HepG2 (cell line): Measurements from ENCODE around the gene DYNC2I2. TPM values are rescaled to one million over a fixed set of nuclear protein-coding genes. Genes with fewer than 3 reads are reported as not detected.

ENCODE experiments used
- HNF4A ChIP-seq: sonication (generic); formaldehyde crosslinking; IDR thresholded peaks from 2 replicates; pipeline ENCODE4 v1.4.0; 2020; ENCODE audit warnings: missing genetic modification reagents
- HNF4G ChIP-seq, 2 experiments: sonication (generic) in 1 of 2; formaldehyde crosslinking in 1 of 2; IDR thresholded peaks; 2 replicates each; pipeline versions ENCODE4 v1.4.0 to v1.6.1; 2011 to 2020; ENCODE audit warnings: borderline replicate concordance in 2 of 2, low read depth in 2 of 2, mild to moderate bottlenecking in 2 of 2, low read length in 1 of 2, missing genetic modification reagents in 1 of 2, moderate library complexity in 1 of 2
- HNRNPLL ChIP-seq: fragments of 200-400 bp; formaldehyde crosslinking; IDR thresholded peaks from 2 replicates; pipeline ENCODE4 v1.6.1; 2017; ENCODE audit warnings: mild to moderate bottlenecking, low read depth, low read length; ENCODE audit not compliant: poor library complexity, severe bottlenecking
- KAT8 ChIP-seq: IDR thresholded peaks from 2 replicates; pipeline ENCODE4 v1.6.1; 2016; ENCODE audit warnings: missing genetic modification reagents, missing compliant biosample characterization
- PAWR ChIP-seq: sonication (generic); formaldehyde crosslinking; IDR thresholded peaks from 2 replicates; pipeline ENCODE4 v1.4.0; 2020; ENCODE audit warnings: missing genetic modification reagents, mild to moderate bottlenecking, borderline replicate concordance
- PAX8 ChIP-seq: sonication (generic); formaldehyde crosslinking; IDR thresholded peaks from 2 replicates; pipeline ENCODE4 v1.8.0; 2022; ENCODE audit warnings: mild to moderate bottlenecking, missing genetic modification reagents, borderline replicate concordance
- PITX1 ChIP-seq: sonication (generic); formaldehyde crosslinking; IDR thresholded peaks from 2 replicates; pipeline ENCODE4 v1.5.1; 2020; ENCODE audit warnings: mild to moderate bottlenecking, missing genetic modification reagents
- POLR2G ChIP-seq: fragments of 200-400 bp; formaldehyde crosslinking; IDR thresholded peaks from 2 replicates; pipeline ENCODE4 v1.6.1; 2018; ENCODE audit warnings: mild to moderate bottlenecking, low read depth, low read length, moderate library complexity
- PRPF4 ChIP-seq: fragments of 200-400 bp; formaldehyde crosslinking; IDR thresholded peaks from 2 replicates; pipeline ENCODE4 v1.6.1; 2016; ENCODE audit warnings: low read length, low read depth; ENCODE audit not compliant: poor library complexity, severe bottlenecking
- SNRNP70 ChIP-seq: fragments of 200-400 bp; formaldehyde crosslinking; IDR thresholded peaks from 2 replicates; pipeline ENCODE4 v1.6.1; 2017; ENCODE audit warnings: mild to moderate bottlenecking, low read depth, low read length, moderate library complexity
- ZNF431 ChIP-seq: sonication (generic); formaldehyde crosslinking; IDR thresholded peaks from 2 replicates; pipeline ENCODE4 v1.9.0; 2022; ENCODE audit warnings: missing genetic modification reagents, low read depth, mild to moderate bottlenecking, borderline replicate concordance
- ZNF7 ChIP-seq: IDR thresholded peaks from 2 replicates; pipeline ENCODE4 v1.6.1; 2016; ENCODE audit warnings: missing biosample characterization, missing genetic modification reagents
- ZSCAN31 ChIP-seq: sonication (generic); formaldehyde crosslinking; IDR thresholded peaks from 2 replicates; pipeline ENCODE4 v1.5.0; 2020; ENCODE audit warnings: low read depth, mild to moderate bottlenecking, missing genetic modification reagents
- polyA plus RNA-seq, 8 experiments: library from polyadenylated mRNA; depleted of rRNA in 3 of 8; stranded (reverse) in 7 of 8; unstranded in 1 of 8; fragments of >200 nt; fragmentation: Illumina TruSeq in 4 of 8; extraction: Trizol in 4 of 8; gene quantifications; 2 replicates each; pipeline versions ENCODE4 v1.2.1 to v1.2.3, GENCODE V29; 2011 to 2016; ENCODE audit warnings: low read depth in 4 of 8, missing spikeins in 1 of 8, mixed read lengths in 1 of 8; ENCODE audit not compliant: insufficient read depth in 1 of 8
- total RNA-seq, 5 experiments: library from RNA; depleted of rRNA; stranded (reverse); fragments of >200 nt; fragmentation: Illumina TruSeq; extraction: Trizol; gene quantifications; 2 replicates each; pipeline ENCODE4 v1.2.3, GENCODE V29; 2016; ENCODE audit warnings: low read depth in 1 of 5
- TF ChIP-seq, protein P1 (sequence below): sonication (generic); formaldehyde crosslinking; IDR thresholded peaks from 2 replicates; pipeline ENCODE4 v1.4.0; 2020; ENCODE audit warnings: missing genetic modification reagents
- TF ChIP-seq, protein P2 (sequence below): sonication (generic); formaldehyde crosslinking; IDR thresholded peaks from 2 replicates; pipeline ENCODE4 v1.9.0; 2021; ENCODE audit warnings: missing genetic modification reagents, borderline replicate concordance
- TF ChIP-seq, protein P3 (sequence below): sonication (generic); formaldehyde crosslinking; IDR thresholded peaks from 2 replicates; pipeline ENCODE4 v1.4.0; 2020; ENCODE audit warnings: low read depth, missing genetic modification reagents
- TF ChIP-seq, protein P4 (sequence below): sonication (generic); IDR thresholded peaks from 2 replicates; pipeline ENCODE4 v1.6.1; 2016; ENCODE audit warnings: low read depth, borderline replicate concordance

Gene DYNC2I2
- total and polyA plus RNA-seq, 2 of the 13 experiments (the other 11 are each of a cell fraction or from before 2014, with no cell fraction given): 13.7 to 40.2 TPM

DNA sequence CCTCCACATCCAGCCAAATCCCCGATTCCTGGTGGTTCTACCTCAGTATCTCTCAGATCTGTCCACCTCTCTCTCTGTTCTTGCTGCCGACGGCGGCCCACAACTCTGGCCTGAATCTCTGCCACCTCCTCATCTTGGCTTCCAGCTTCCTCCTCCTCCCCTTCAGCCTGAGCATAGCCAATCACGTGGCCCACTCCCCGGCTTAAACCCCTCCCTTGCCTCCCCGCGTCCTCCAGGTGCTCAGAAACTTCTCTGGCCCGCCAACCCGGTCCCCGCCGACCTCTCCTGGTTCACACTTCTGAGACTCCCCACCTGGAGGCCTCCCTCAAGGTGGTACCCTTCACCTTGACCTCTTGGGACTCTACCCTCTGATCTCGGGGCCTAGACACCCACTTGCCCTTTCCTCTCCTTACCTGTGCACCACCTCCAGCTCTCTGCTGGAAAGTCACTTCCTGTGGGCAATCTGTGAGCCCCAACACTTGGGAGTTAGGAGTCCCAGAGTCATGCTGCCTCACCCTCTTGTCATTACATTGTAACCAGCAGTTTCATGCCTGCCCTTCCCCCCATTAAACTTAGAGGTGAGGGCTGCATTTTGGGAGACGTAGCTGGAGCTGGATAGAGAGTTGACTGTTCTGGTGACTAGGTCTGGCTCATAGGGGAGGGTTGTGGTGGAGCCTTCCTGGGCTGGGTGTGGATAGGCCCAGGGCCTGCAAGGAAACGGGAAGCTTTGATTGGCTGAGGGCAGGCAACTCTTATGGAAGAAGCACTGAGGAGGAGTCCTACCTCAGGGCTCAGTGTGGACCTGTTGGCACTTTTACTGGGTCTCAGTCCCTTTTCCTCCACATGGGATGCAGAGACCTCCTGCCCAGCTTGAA is 27.9 kb upstream of the DYNC2I2 start (continued):
- TF ChIP-seq, protein P1, sequence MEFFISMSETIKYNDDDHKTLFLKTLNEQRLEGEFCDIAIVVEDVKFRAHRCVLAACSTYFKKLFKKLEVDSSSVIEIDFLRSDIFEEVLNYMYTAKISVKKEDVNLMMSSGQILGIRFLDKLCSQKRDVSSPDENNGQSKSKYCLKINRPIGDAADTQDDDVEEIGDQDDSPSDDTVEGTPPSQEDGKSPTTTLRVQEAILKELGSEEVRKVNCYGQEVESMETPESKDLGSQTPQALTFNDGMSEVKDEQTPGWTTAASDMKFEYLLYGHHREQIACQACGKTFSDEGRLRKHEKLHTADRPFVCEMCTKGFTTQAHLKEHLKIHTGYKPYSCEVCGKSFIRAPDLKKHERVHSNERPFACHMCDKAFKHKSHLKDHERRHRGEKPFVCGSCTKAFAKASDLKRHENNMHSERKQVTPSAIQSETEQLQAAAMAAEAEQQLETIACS (CRISPR knock-in tag): no peak
- TF ChIP-seq SNRNP70 (no peak), KAT8 (CRISPR knock-in tag) (0 out of 2 replicates have a peak, but pooled peaks have one; percentile 32), ZSCAN31 (CRISPR knock-in tag) (peak; percentile 20), ZNF431 (no peak), HNF4A (CRISPR knock-in tag) (no peak), POLR2G (peak; percentile 77), HNF4G (IDR thresholded peaks at IDR 0.05; ENCODE audit: borderline replicate concordance, low read depth, low read length) (no peak), HNF4G (CRISPR knock-in tag; IDR thresholded peaks at IDR 0.05; ENCODE audit: borderline replicate concordance, low read depth) (no peak), ZNF7 (CRISPR knock-in tag) (0 out of 2 replicates have a peak, but pooled peaks have one; percentile 1), PRPF4 (no peak), PAWR (0 out of 2 replicates have a peak, but pooled peaks have one; percentile 37), PAX8 (no peak), HNRNPLL (no peak), PITX1 (no peak)
- TF ChIP-seq, protein P2, sequence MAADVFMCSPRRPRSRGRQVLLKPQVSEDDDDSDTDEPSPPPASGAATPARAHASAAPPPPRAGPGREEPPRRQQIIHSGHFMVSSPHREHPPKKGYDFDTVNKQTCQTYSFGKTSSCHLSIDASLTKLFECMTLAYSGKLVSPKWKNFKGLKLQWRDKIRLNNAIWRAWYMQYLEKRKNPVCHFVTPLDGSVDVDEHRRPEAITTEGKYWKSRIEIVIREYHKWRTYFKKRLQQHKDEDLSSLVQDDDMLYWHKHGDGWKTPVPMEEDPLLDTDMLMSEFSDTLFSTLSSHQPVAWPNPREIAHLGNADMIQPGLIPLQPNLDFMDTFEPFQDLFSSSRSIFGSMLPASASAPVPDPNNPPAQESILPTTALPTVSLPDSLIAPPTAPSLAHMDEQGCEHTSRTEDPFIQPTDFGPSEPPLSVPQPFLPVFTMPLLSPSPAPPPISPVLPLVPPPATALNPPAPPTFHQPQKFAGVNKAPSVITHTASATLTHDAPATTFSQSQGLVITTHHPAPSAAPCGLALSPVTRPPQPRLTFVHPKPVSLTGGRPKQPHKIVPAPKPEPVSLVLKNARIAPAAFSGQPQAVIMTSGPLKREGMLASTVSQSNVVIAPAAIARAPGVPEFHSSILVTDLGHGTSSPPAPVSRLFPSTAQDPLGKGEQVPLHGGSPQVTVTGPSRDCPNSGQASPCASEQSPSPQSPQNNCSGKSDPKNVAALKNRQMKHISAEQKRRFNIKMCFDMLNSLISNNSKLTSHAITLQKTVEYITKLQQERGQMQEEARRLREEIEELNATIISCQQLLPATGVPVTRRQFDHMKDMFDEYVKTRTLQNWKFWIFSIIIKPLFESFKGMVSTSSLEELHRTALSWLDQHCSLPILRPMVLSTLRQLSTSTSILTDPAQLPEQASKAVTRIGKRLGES (CRISPR knock-in tag): no peak
- TF ChIP-seq, protein P3, sequence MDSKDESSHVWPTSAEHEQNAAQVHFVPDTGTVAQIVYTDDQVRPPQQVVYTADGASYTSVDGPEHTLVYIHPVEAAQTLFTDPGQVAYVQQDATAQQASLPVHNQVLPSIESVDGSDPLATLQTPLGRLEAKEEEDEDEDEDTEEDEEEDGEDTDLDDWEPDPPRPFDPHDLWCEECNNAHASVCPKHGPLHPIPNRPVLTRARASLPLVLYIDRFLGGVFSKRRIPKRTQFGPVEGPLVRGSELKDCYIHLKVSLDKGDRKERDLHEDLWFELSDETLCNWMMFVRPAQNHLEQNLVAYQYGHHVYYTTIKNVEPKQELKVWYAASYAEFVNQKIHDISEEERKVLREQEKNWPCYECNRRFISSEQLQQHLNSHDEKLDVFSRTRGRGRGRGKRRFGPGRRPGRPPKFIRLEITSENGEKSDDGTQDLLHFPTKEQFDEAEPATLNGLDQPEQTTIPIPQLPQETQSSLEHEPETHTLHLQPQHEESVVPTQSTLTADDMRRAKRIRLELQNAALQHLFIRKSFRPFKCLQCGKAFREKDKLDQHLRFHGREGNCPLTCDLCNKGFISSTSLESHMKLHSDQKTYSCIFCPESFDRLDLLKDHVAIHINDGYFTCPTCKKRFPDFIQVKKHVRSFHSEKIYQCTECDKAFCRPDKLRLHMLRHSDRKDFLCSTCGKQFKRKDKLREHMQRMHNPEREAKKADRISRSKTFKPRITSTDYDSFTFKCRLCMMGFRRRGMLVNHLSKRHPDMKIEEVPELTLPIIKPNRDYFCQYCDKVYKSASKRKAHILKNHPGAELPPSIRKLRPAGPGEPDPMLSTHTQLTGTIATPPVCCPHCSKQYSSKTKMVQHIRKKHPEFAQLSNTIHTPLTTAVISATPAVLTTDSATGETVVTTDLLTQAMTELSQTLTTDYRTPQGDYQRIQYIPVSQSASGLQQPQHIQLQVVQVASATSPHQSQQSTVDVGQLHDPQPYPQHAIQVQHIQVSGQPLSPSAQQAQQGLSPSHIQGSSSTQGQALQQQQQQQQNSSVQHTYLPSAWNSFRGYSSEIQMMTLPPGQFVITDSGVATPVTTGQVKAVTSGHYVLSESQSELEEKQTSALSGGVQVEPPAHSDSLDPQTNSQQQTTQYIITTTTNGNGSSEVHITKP (CRISPR knock-in tag): no peak
- TF ChIP-seq, protein P4, sequence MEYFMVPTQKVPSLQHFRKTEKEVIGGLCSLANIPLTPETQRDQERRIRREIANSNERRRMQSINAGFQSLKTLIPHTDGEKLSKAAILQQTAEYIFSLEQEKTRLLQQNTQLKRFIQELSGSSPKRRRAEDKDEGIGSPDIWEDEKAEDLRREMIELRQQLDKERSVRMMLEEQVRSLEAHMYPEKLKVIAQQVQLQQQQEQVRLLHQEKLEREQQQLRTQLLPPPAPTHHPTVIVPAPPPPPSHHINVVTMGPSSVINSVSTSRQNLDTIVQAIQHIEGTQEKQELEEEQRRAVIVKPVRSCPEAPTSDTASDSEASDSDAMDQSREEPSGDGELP: peak; percentile 64; the same call in 1 of the 2 replicates
